Lung (tissue), 12 donors: ENCODE data around the gene PIGP. TPM values are rescaled to one million over a fixed set of nuclear protein-coding genes. Genes with fewer than 3 reads are reported as not detected.
"Not testable (repeated sequence)": the region's sequence is repeated elsewhere in the genome, so short reads cannot be mapped to it uniquely, and the experiment has no call there.

Experiments used
- ATAC-seq: fragments of 200-7000 bp; cut with Tn5 transposase; one replicate; pipeline ENCODE4 v1.9.1; 2020; ENCODE audit warnings: moderate number of reproducible peaks; ENCODE audit not compliant: insufficient read depth, low FRiP score
- DNase-seq, 3 donors: peaks; one replicate each; pipeline ENCODE4 v3.0.0-alpha.2; 2013 to 2017
- H3K27ac ChIP-seq, 2 donors: one replicate each; pipeline ENCODE4 v1.5.1; 2013; ENCODE audit warnings: mild to moderate bottlenecking in 2 of 2, moderate library complexity in 2 of 2, control low read depth in 1 of 2, inconsistent platforms in 1 of 2, low read depth in 1 of 2, low read length in 1 of 2
- H3K27me3 ChIP-seq, 3 donors: one replicate each; pipeline ENCODE4 v1.5.1; 2013; ENCODE audit warnings: low read length in 2 of 3; ENCODE audit not compliant: control insufficient read depth in 3 of 3, insufficient read depth in 3 of 3
- H3K36me3 ChIP-seq, 4 donors: one replicate each; pipeline ENCODE4 v1.5.1; 2013; ENCODE audit warnings: low read length in 4 of 4, mild to moderate bottlenecking in 1 of 4, moderate library complexity in 1 of 4; ENCODE audit not compliant: control insufficient read depth in 4 of 4, insufficient read depth in 4 of 4
- H3K4me1 ChIP-seq, 5 donors: one replicate each; pipeline ENCODE4 v1.5.1; 2013; ENCODE audit warnings: low read length in 5 of 5, mild to moderate bottlenecking in 2 of 5, moderate library complexity in 1 of 5; ENCODE audit not compliant: control insufficient read depth in 5 of 5, insufficient read depth in 5 of 5
- H3K4me3 ChIP-seq: one replicate; pipeline ENCODE4 v1.5.1; 2013; ENCODE audit warnings: mild to moderate bottlenecking, control low read depth, moderate library complexity
- H3K9ac ChIP-seq, 2 donors: one replicate each; pipeline ENCODE4 v1.5.1; 2013; ENCODE audit warnings: low read length in 2 of 2, control low read depth in 1 of 2; ENCODE audit not compliant: insufficient read depth in 1 of 2
- H3K9me3 ChIP-seq, 4 donors: one replicate each; pipeline ENCODE4 v1.5.1; 2013; ENCODE audit warnings: low read length in 3 of 4, mild to moderate bottlenecking in 1 of 4, moderate library complexity in 1 of 4; ENCODE audit not compliant: control insufficient read depth in 4 of 4, insufficient read depth in 3 of 4
- WGBS, 2 donors: extraction: QIAGEN DNeasy Blood & Tissue Kit; methylation state at CpG; one replicate each; pipeline ENCODE4 v1.1.7; 2013; 5-methylcytosine and 5-hydroxymethylcytosine counted together
- polyA plus RNA-seq, 2 donors: library from polyadenylated mRNA; stranded (reverse); fragments of 200-250 nt; gene quantifications; one replicate each; pipeline ENCODE4 v1.2.1, GENCODE V29; 2013
- total RNA-seq, 2 donors: library from RNA; depleted of rRNA in 1 of 2; stranded (reverse); fragments of >200 nt in 1 of 2; gene quantifications; one replicate each; pipeline ENCODE4 v1.2.1, GENCODE V29; 2014 to 2021
- TF ChIP-seq, protein P1 (sequence below): IDR thresholded peaks from 2 replicates; pipeline ENCODE4 v1.5.1; 2012; ENCODE audit warnings: mild to moderate bottlenecking; ENCODE audit errors: control extremely low read depth, extremely low read depth
- donor health status: control.
- donor health status: control.
- donor health status: Bipolar disorder and iron deficiency.
- donor health status: healthy.
- donor health status: DM: yes; HTN: yes; CAD: no.

PIGP gene
- total and polyA plus RNA-seq, 4 donors = 18.6 to 30.6 (median 24.1) TPM

GRCh38 chr21:37117204-37117603 lies 44.3 kb upstream of the PIGP start:
- DNase-seq (no peak), ATAC-seq (no peak)
- TF ChIP-seq, protein P1, sequence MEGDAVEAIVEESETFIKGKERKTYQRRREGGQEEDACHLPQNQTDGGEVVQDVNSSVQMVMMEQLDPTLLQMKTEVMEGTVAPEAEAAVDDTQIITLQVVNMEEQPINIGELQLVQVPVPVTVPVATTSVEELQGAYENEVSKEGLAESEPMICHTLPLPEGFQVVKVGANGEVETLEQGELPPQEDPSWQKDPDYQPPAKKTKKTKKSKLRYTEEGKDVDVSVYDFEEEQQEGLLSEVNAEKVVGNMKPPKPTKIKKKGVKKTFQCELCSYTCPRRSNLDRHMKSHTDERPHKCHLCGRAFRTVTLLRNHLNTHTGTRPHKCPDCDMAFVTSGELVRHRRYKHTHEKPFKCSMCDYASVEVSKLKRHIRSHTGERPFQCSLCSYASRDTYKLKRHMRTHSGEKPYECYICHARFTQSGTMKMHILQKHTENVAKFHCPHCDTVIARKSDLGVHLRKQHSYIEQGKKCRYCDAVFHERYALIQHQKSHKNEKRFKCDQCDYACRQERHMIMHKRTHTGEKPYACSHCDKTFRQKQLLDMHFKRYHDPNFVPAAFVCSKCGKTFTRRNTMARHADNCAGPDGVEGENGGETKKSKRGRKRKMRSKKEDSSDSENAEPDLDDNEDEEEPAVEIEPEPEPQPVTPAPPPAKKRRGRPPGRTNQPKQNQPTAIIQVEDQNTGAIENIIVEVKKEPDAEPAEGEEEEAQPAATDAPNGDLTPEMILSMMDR = no peak
- Histone ChIP-seq H3K4me1 (no peaks in the 10 kb centered on the region), H3K36me3 (peaks cover 0 to 3% (median 2%) of the 10 kb centered on the region in 4 donors), H3K4me3 (no peak overlapping the region), H3K9me3 (no peaks in the 10 kb centered on the region), H3K9ac (no peak overlapping the region), H3K27ac (no peak overlapping the region), H3K27me3 (no peaks in the 10 kb centered on the region)

- not testable (repeated sequence) for H3K4me3 ChIP-seq, ATAC-seq, H3K9me3 ChIP-seq, H3K27ac ChIP-seq, H3K4me1 ChIP-seq, H3K27me3 ChIP-seq, H3K9ac ChIP-seq, DNase-seq, H3K36me3 ChIP-seq
- WGBS, 2 donors = 78 to 89% methylated on average over 2 of the region's 2 CpGs
Observed at GRCh38 chr21:37116459-37116858, 43.6 kb upstream of the PIGP start.

DNA sequence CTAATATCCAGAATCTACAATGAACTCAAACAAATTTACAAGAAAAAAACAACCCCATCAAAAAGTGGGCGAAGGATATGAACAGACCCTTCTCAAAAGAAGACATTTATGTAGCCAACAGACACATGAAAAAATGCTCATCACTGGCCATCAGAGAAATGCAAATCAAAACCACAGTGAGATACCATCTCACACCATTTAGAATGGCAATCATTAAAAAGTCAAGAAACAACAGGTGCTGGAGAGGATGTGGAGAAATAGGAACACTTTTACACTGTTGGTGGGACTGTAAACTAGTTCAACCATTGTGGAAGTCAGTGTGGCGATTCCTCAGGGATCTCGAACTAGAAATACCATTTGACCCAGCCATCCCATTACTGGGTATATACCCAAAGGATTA lies 41.4 kb upstream of the PIGP start:
- not testable (repeated sequence) for DNase-seq, H3K4me3 ChIP-seq, H3K9ac ChIP-seq, H3K27me3 ChIP-seq, ATAC-seq, H3K27ac ChIP-seq, H3K36me3 ChIP-seq, H3K4me1 ChIP-seq, H3K9me3 ChIP-seq
- 85 to 87% methylated on average over 1 of the region's 3 CpGs for WGBS, 2 donors

- WGBS, 2 donors = 97 to 99% methylated on average over 5 of the region's 6 CpGs
- not testable (repeated sequence) for DNase-seq, H3K9ac ChIP-seq, H3K27me3 ChIP-seq, H3K27ac ChIP-seq, ATAC-seq, H3K4me1 ChIP-seq, H3K4me3 ChIP-seq, H3K9me3 ChIP-seq
- peaks cover 2 to 13% (median 5%) of the 10 kb centered on the region in 4 donors for H3K36me3 ChIP-seq
Observed at GRCh38 chr21:37111029-37111428, 38.2 kb upstream of the PIGP start.

DNA sequence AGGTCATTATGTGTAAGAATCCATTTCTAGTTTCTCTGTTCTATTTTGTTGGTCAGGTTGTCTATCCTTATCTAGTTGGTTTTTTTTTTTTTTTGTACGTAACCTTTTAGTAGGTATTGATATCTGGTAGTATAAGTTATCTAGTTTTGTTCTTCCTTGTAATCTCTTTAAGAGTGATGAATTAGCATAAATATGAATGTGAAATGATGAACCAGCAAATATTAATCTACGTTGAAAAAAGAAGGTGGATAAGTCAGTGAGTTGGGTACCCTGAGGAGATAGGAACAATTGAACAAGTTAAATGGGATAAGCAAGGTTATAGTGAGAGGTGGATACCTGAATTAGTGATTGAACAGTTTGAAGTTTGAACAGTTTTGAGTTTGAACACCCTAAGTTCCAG lies 34.1 kb upstream of the PIGP start:
- peaks cover 2 to 10% (median 5%) of the 10 kb centered on the region in 4 donors for H3K36me3 ChIP-seq
- H3K4me3 ChIP-seq = no peak overlapping the region
- H3K27me3 ChIP-seq = no peaks in the 10 kb centered on the region
- TF ChIP-seq, protein P1 = no peak
- DNase-seq = no peak
- no peak overlapping the region for H3K27ac ChIP-seq
- WGBS, 2 donors = 98% methylated on average over 2 of the region's 2 CpGs
- H3K4me1 ChIP-seq = peaks cover 0 to 1% (median 0%) of the 10 kb centered on the region in 5 donors
- ATAC-seq = no peak
- H3K9me3 ChIP-seq = peaks cover 0 to 5% (median 1%) of the 10 kb centered on the region in 4 donors
- no peak overlapping the region for H3K9ac ChIP-seq

DNA sequence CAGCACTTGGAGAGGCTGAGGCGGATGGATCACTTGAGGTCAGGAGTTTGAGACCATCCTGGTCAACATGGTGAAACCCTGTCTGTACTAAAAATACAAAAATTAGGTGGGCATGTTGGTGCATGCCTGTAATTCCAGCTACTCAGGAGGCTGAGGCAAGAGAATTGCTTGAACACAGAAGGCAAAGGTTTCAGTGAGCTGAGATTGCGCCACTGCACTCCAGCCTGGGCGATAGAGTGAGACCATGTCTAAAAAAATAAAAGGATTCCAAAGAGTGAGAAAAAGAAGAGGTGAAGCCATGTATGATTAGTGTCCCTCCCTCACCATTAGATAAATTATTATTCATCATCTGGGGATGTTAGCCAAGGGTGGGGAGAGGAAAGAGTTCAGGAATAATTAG lies 29.9 kb upstream of the PIGP start:
- H3K27ac ChIP-seq, ATAC-seq, H3K4me3 ChIP-seq, H3K4me1 ChIP-seq, DNase-seq, H3K9ac ChIP-seq, H3K9me3 ChIP-seq, H3K27me3 ChIP-seq: not testable (repeated sequence)
- H3K36me3 ChIP-seq = peaks cover 10 to 25% (median 11%) of the 10 kb centered on the region in 4 donors
- 88 to 96% methylated on average over 3 of the region's 3 CpGs for WGBS, 2 donors
